ENCODE results near the gene LEKR1.
"Not testable (repeated sequence)": the region's sequence is repeated elsewhere in the genome, so short reads cannot be mapped to it uniquely, and the experiment has no call there.

LEKR1 gene

GRCh38 chr3:156836701-156837100, 10.5 kb downstream of the LEKR1 start:
- no peak for DNase-seq (ENCODE audit: low read depth, low spot score)

- no peak for DNase-seq (ENCODE audit: low read depth, low spot score)
These were observed 11.0 kb downstream of the LEKR1 start for GRCh38 chr3:156837115-156837514.

GRCh38 chr3:156838035-156838434, 11.9 kb downstream of the LEKR1 start:
- no peak for DNase-seq (ENCODE audit: low read depth, low spot score)

GRCh38 chr3:156840826-156841689, 14.9 kb downstream of the LEKR1 start:
- DNase-seq (ENCODE audit: low read depth, low spot score): no peak

- DNase-seq (ENCODE audit: low read depth, low spot score): no peak
These were observed 17.1 kb downstream of the LEKR1 start for GRCh38 chr3:156843071-156843808.

GRCh38 chr3:156847752-156848448, 21.7 kb downstream of the LEKR1 start:
- no peak for DNase-seq (ENCODE audit: low read depth, low spot score)

- no peak for DNase-seq (ENCODE audit: low read depth, low spot score)
These were observed 33.4 kb downstream of the LEKR1 start for GRCh38 chr3:156859578-156859977.

- DNase-seq (ENCODE audit: low read depth, low spot score): no peak
These were observed 34.7 kb downstream of the LEKR1 start for GRCh38 chr3:156860873-156861272.

GRCh38 chr3:156862338-156862737, 36.2 kb downstream of the LEKR1 start:
- no peak for DNase-seq (ENCODE audit: low read depth, low spot score)

- no peak for DNase-seq (ENCODE audit: low read depth, low spot score)
These were observed 39.6 kb downstream of the LEKR1 start for GRCh38 chr3:156865732-156866131.

GRCh38 chr3:156867174-156867573, 41.0 kb downstream of the LEKR1 start:
- DNase-seq (ENCODE audit: low read depth, low spot score): no peak

- DNase-seq (ENCODE audit: low read depth, low spot score): no peak
These were observed 41.8 kb downstream of the LEKR1 start for GRCh38 chr3:156867920-156868319.

GRCh38 chr3:156873906-156874305, 47.8 kb downstream of the LEKR1 start:
- DNase-seq (ENCODE audit: low read depth, low spot score): no peak

GRCh38 chr3:156879491-156879890, 53.3 kb downstream of the LEKR1 start:
- DNase-seq (ENCODE audit: low read depth, low spot score): not testable (repeated sequence)

GRCh38 chr3:156885761-156886160, 59.6 kb downstream of the LEKR1 start:
- no peak for DNase-seq (ENCODE audit: low read depth, low spot score)

GRCh38 chr3:156888176-156888575, 62.0 kb downstream of the LEKR1 start:
- DNase-seq (ENCODE audit: low read depth, low spot score): no peak

GRCh38 chr3:156888576-156888975, 62.4 kb downstream of the LEKR1 start:
- DNase-seq (ENCODE audit: low read depth, low spot score): no peak

GRCh38 chr3:156892701-156893100, 66.5 kb downstream of the LEKR1 start:
- DNase-seq (ENCODE audit: low read depth, low spot score): no peak

- DNase-seq (ENCODE audit: low read depth, low spot score): not testable (repeated sequence)
These were observed 69.2 kb downstream of the LEKR1 start for GRCh38 chr3:156895374-156895773.

- not testable (repeated sequence) for DNase-seq (ENCODE audit: low read depth, low spot score)
These were observed 71.7 kb downstream of the LEKR1 start for GRCh38 chr3:156897851-156898250.

- no peak for DNase-seq (ENCODE audit: low read depth, low spot score)
These were observed 72.2 kb downstream of the LEKR1 start for GRCh38 chr3:156898296-156898880.

- DNase-seq (ENCODE audit: low read depth, low spot score): no peak
These were observed 73.8 kb downstream of the LEKR1 start for GRCh38 chr3:156899951-156900350.
